GM13976 (cell line): ENCODE results near the gene TGFBI.

Experiments used
- DNase-seq: peaks from one replicate; pipeline ENCODE4 v3.0.0; 2012; ENCODE audit warnings: low spot score
- CTCF ChIP-seq: IDR thresholded peaks from 2 replicates; pipeline ENCODE4 v1.5.1; 2012; ENCODE audit warnings: borderline replicate concordance, mild to moderate bottlenecking; ENCODE audit not compliant: insufficient read depth; ENCODE audit errors: extremely low read depth, missing control alignments, control extremely low read depth
- in situ Hi-C: fragments of 300-500 bp; cut with MboI; formaldehyde crosslinking; loops from one replicate; pipeline ENCODE4 v1.12.0; 2022; ENCODE audit warnings: low sequenced_read_pairs, mixed read lengths, inconsistent platforms; ENCODE audit not compliant: unreplicated experiment

The TGFBI gene

GRCh38 chr5:136006761-136007251, 22.0 kb upstream of the TGFBI start:
- no peak for DNase-seq
- TF ChIP-seq CTCF = no peak
- in situ Hi-C loops = no loop called here

GRCh38 chr5:136007271-136007670, 21.5 kb upstream of the TGFBI start:
- no peak for TF ChIP-seq CTCF
- in situ Hi-C loops = no loop called here
- DNase-seq = no peak

- no peak for TF ChIP-seq CTCF
- no peak for DNase-seq
- in situ Hi-C loops = no loop called here
Observed at GRCh38 chr5:136011414-136012001, 17.3 kb upstream of the TGFBI start.

GRCh38 chr5:136012041-136012804, 16.6 kb upstream of the TGFBI start:
- in situ Hi-C loops = no loop called here
- no peak for DNase-seq
- no peak for TF ChIP-seq CTCF

GRCh38 chr5:136013559-136013958, 15.2 kb upstream of the TGFBI start:
- no peak for TF ChIP-seq CTCF
- in situ Hi-C loops = no loop called here
- no peak for DNase-seq

GRCh38 chr5:136014049-136015002, 14.5 kb upstream of the TGFBI start:
- no peak for TF ChIP-seq CTCF
- in situ Hi-C loops = no loop called here
- DNase-seq = no peak
